ENCODE data around the gene DDX20.

DNA sequence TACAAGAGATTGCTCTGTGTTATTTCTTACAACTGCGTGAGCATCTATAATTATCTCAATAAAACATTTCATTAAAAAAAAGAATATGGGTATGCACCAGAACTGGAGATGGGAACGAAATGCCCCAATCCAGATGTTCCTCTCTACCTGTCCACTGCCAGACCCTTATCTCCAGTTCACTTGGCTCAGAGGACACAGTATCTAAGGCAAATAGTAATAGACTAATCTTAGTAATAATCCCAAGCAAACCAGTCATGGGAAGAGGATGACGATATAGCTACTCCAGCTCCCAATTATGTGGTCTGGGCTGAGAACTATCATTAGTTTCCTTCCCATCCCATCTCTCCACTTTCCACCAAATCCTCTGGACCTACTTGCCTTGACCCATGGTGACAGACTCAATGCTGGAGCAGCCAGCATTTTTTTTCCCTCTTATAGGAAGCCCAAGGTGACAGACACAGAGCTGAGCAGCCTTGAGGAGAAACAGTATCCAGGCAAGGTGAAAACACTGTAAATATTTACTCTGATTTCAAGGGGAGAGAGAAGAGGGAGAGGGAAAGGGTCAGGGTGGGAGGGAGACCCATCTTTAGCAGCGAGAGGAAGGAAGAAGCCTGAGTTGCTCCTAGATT is 28.7 kb downstream of the DDX20 start:
- no peak for TF ChIP-seq EZH2 (IDR thresholded peaks at IDR 0.05; ENCODE audit: borderline replicate concordance, low read length)
- TF ChIP-seq, protein P1, sequence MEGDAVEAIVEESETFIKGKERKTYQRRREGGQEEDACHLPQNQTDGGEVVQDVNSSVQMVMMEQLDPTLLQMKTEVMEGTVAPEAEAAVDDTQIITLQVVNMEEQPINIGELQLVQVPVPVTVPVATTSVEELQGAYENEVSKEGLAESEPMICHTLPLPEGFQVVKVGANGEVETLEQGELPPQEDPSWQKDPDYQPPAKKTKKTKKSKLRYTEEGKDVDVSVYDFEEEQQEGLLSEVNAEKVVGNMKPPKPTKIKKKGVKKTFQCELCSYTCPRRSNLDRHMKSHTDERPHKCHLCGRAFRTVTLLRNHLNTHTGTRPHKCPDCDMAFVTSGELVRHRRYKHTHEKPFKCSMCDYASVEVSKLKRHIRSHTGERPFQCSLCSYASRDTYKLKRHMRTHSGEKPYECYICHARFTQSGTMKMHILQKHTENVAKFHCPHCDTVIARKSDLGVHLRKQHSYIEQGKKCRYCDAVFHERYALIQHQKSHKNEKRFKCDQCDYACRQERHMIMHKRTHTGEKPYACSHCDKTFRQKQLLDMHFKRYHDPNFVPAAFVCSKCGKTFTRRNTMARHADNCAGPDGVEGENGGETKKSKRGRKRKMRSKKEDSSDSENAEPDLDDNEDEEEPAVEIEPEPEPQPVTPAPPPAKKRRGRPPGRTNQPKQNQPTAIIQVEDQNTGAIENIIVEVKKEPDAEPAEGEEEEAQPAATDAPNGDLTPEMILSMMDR (IDR thresholded peaks at IDR 0.05; ENCODE audit: low read length) = no peak
